ENCODE results near the gene CALM3. TPM values are rescaled to one million over a fixed set of nuclear protein-coding genes. Genes with fewer than 3 reads are reported as not detected.

Gene CALM3
- 206 to 253 TPM (median 241 TPM) in 5 replicates for total RNA-seq (2022; extraction: Qiagen RNA extraction)

GRCh38 chr19:46601318-46602224 is at the start of gene CALM3:
Gene CALM3 (plus strand): TSS chr19:46601330. CDS start chr19:46601435, 105 bp downstream.

DNA sequence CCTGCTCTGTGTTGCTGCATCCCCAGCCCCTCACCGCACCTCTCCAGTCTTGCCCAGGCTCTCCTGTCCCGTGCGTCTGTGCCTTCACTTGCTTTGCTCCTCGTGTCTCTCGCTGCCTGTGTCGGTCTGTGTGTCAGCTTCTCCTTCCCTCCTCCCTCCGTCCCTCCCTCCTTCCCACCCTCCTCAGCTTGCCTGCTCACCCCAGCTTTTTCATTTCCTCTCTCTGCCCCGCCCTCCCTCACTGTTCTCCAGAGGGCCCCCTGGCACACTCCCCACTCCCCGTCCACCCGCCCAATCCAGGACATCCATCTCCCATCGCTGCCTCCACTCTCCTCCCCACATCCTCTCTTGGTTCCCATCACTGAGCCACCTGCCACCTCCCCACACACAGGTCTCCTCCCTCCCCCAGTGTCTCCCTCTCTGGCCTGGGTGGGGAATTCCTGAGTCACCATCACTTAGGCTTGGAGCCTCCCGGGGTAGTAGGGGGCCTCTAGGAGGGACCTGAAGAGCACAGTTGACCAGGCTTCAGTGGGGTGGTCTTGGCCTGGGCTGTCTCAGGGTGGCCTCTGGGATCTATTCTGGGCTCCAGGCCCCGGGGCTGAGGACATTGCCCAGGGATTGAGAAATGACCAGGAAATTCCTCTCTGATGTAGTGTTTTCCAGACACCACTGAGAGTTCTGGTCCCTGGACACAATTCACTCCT is 24.0 kb downstream of the CALM3 start, which contains the start of gene PTGIR:
PTGIR (minus strand) TSS at position 132 of the 704 bp plus-strand sequence. CDS start 864 bp downstream, outside the sequence.

DNA sequence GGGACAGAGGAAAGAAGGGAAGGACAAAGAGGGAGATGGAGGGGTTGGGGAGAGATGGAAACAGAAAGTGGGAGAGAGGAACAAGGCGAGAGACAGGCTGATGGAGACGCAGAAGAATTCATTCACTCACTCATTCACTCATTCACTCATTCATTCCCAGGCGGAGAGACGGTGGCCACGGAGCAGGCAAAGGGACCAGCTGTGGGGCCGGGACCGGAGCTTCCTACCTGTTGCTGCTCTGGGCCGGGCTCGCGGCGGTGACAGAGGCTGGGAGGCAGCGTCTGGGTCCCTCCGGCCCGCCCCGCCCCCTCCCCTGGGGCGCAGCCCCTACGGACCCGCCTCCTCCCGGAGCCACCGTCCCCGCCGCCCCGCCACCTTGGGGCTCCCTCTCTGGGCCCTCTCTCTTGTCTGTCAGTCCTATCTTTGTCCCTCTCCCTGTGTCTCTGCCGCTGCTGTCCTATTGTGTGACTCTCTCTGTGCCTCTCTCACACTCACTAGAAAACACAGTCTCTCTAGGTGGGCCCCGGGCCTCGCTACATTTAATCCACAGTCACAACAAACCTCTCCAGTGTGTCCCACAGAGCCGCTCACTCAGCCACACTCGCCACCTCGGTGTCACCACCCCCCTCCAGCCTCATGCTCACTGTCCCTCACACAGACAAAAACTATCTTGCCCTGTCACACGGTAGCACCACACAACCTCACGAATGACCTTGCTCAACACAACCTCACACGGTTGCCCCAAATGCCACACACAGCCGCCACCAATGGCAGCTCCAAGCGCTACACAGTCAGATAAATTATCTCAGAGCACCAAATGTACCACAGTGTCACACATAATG is 35.0 kb downstream of the CALM3 start, which contains the start of gene GNG8:
GNG8 (minus strand) TSS at position 283 of the 842 bp plus-strand sequence. CDS start 1,520 bp downstream, outside the sequence.

Other genes with a start within 250 kb of the CALM3 start
- 0.02 TPM in 1 of 5 replicates, not detected in the others for gene CCDC8, start 187.8 kb upstream of the CALM3 start, total RNA-seq (2022; extraction: Qiagen RNA extraction)
- gene PNMA8C, start 172.4 kb upstream of the CALM3 start, total RNA-seq (2022; extraction: Qiagen RNA extraction): not detected in 5 replicates
- gene PNMA8A, start 129.8 kb upstream of the CALM3 start, total RNA-seq (2022; extraction: Qiagen RNA extraction): 9.6 to 11.5 TPM (median 10.9 TPM) in 5 replicates
- gene PNMA8B, start 105.5 kb upstream of the CALM3 start, total RNA-seq (2022; extraction: Qiagen RNA extraction): not detected in 5 replicates
- gene PTGIR, start 23.8 kb downstream of the CALM3 start, total RNA-seq (2022; extraction: Qiagen RNA extraction): 0.08 to 0.22 TPM (median 0.09 TPM) in 3 of 5 replicates, not detected in the others
- not detected in 5 replicates for gene GNG8, start 34.9 kb downstream of the CALM3 start, total RNA-seq (2022; extraction: Qiagen RNA extraction)
- 0.29 to 0.39 TPM (median 0.31 TPM) in 5 replicates for gene DACT3, start 59.9 kb downstream of the CALM3 start, total RNA-seq (2022; extraction: Qiagen RNA extraction)
- gene PRKD2, start 115.8 kb downstream of the CALM3 start, total RNA-seq (2022; extraction: Qiagen RNA extraction): 24.2 to 34.1 TPM (median 30.3 TPM) in 5 replicates
- 16.7 to 22.8 TPM (median 21.0 TPM) in 5 replicates for gene FKRP, start 144.7 kb downstream of the CALM3 start, total RNA-seq (2022; extraction: Qiagen RNA extraction)
- gene STRN4, start 145.1 kb downstream of the CALM3 start, total RNA-seq (2022; extraction: Qiagen RNA extraction): 70.2 to 98.6 TPM (median 92.3 TPM) in 5 replicates
- gene SLC1A5, start 187.3 kb downstream of the CALM3 start, total RNA-seq (2022; extraction: Qiagen RNA extraction): 235 to 281 TPM (median 252 TPM) in 5 replicates
- 232 to 329 TPM (median 314 TPM) in 5 replicates for gene AP2S1, start 249.5 kb downstream of the CALM3 start, total RNA-seq (2022; extraction: Qiagen RNA extraction)